ENCODE results near the gene JMJD6.

JMJD6 gene

DNA sequence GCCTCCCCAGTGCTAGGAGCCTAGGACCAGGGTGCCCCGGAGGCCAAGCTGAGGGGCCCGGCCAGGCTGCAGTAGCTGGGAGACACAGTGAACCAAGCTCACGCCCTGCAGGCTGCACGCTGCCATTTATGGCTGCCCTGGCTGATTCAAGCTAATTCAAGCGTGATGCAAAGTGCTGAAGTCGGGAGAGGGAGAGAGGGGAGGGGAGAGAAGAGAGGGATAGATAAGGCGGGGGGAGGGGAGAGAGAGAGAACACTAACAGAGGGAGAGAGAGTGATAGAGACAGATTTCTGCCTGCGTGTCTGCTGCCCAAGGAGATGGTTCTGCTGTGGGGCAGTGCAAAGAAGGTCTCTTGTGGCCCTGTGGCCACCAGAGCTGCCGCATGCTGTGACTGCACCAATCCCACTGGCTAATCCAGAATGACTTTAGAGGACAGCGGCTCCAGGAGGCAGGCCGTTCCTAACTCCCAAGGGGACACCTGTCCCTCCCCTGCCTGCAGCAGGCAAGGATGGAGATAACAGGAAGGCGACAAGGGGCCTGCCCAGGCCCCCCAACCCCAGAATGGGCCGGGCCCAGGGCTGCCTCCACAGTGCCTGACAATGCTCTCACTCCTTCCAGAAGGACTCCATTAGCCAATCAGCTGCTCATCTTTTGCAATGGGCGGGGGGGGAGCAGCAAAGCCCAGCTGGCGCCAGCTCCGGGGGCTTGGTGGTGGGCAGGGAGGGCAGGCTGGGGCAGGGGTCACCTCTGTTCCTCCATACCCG lies 28.5 kb downstream of the JMJD6 start:
- no peak for DNase-seq (ENCODE audit: low spot score)

DNA sequence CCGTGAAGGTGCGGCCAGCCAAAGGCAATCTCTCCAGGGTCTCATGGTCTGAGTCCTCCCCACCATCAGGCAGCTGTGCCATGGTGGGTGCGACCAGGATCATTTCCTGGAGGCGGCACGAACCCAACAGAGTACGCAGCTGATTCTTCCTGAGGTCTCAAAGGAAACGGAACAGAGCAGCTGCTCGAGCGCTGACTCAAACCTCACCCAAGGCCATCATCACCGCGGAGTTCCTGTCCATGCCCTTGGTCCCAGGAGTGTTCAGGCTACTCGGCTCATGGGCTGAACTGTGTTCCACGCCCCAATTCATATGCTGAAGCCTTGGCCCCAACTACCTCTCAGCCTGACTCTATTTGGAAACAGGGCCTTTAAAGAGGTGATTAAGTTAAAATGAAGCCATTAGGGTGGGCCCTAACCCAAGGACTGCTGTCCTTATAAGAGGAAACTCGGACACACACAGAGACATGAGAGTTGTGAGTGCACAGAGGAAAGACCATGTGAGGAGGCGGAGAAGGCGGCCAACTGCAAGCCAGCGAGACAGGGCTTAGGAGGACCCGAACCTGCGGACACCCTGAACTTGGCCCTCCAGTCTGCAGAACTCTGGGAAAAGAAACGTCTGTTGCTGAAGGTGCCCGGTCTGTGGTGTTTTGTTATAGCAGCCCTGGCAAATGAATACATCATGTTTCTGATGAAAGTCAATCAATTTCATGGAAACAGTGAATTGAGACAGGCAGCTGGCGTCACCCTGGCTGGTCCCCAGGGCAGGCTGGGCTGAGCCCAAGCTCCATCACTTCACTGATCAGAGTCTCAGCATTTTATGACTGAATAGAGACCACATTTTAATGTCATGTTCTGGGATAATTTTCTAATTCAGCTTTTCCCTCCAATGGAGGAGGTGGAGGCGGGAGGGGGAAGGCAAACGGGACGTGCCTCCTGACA lies 29.4 kb downstream of the JMJD6 start:
- no peak for DNase-seq (ENCODE audit: low spot score)

DNA sequence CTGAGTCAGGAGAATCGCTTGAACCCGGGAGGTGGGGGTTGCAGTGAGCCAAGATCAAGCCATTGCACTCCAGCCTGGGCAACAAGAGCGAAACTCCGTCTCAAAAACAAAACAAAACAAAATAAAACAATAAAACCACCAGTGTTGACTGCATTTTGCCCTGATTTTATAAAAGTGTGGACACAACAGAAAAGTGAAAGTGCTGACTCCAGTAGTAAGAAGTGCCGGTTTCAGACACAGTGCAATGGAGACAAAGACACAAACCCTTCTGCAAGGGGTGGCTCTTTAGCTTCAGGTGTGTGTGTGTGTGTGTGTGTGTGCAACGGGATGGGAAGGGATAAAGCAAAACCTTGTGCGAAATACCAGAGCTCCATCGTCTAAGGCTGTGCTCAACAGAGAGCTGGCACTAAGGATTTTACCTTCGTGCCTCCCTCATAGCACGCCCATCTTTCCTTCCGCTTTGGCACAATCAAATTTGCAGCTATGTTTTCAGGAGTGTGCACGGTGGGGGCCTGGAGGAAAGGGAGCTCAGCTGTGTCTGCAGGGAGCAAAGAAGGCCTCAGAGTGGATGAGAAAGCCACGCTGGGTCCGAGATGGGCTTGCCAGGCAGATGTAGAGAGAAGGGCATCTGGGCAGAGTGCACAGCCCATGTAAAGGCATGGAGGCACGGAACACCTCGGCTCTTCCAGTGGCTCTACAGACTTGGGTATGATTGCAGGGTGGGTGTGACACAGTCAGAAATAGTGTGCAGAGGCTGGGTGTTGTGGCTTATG lies 31.2 kb downstream of the JMJD6 start:
- DNase-seq (ENCODE audit: low spot score) = no peak

DNA sequence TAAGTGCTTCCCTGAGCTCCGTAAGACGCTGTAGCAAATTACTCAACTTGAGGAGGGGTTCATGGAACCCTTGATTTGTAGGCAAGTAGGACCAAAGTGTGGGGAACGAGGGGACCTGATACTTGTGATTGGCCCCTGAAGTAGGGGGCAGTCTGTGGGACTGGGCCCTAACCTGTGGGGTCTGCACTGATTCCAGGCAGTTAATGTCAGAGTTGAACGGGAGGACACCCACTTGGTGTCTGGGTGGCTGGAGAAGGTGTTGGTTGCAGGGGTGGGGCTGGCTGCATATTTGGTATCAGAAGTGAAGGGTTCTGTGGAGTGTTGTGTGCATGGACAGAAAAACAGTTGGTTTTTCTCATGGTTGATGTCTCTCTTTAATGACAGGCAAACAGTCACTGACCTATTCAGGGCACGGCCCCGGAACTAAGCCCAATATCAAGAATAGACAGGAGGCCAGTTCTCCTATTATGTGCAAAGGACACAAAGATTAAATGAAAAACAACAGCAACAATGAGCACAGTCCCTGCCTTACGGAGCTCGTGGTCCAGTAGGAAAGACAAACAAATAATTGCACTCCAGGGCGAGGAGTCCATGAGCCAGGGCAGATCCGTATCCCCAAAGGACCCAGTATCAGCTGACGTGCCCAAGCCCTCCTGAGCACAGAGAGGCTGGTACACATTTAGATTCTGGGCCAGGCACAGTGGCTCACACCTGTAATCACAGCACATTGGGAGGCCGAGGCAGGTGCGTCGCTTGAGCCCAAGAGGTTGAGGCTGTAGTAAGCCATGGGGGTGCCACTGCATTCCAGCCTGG lies 34.8 kb downstream of the JMJD6 start:
- DNase-seq (ENCODE audit: low spot score) = no peak

DNA sequence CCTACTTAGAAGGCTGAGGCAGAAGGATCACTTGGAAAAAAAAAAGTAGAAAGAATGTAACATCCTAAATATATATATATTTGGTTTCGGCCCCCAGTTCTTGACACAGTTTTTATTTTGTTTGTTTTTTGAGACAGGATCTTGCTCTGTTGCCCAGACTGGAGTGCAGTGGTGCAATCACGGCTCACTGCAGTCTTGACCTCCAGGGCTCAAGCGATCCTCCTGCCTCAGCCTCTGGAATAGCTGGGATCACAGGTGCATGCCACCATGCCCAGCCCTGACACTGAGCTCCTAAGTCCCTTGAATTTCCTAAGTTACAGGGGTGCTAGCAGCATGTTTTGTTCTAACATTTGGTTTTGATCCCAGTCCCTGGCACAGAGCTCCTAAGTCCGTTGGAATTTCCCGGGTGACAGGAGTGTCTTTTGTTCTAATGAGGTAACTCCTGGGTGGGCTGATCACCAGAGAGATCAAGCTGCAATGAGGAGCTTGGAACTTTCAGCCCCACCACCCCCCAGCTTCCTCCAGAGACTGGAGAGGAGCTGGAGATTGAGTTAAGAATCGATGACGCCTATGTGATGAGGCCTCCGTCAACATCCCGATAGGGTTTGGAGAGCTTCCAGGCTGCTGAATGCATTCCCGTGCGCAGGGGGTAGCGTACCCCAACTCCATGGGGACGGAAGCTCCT lies 35.7 kb downstream of the JMJD6 start:
- DNase-seq (ENCODE audit: low spot score) = no peak

DNA sequence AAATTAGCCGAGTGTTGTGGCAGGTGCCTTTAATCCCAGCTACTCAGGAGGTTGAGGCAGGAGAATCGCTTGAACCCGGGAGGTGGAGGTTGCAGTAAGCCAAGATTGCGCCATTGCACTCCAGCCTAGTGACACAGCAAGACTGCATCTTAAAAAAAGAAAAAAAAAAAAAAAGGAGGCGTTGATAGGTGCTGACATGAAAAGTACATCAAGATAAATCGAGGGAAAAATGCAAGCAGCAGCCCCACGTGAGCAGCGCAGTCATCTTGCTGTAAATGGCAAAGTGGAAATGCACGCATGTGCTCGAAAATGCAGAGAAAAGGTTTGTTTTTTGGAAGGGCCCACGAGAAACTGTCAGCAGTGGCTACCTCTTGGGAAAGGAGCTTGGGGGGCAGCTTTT lies 36.5 kb downstream of the JMJD6 start:
- no peak for DNase-seq (ENCODE audit: low spot score)

DNA sequence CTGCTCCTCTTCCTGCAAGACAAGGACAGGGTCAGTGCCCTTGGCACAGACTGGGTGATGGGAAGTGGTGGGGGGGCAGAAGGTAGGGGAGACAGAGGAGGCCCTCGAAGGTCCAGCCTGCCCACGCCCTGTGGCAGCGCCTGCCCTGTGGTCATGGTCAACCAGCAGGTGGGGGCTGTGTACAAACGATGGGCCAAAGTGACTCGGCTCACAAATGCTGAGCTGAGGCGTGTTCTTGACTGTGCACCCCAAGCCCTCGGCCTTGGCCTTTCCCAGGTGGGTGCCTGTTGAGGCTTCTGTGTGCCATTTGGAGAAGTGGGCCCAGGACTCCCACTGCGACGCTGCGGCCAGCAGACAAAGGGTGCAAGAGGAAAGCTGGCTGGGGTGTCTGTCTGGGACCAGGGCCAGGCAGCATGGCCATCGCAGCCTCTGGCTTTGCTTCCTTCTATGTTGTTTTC lies 38.2 kb downstream of the JMJD6 start:
- no peak for DNase-seq (ENCODE audit: low spot score)

DNA sequence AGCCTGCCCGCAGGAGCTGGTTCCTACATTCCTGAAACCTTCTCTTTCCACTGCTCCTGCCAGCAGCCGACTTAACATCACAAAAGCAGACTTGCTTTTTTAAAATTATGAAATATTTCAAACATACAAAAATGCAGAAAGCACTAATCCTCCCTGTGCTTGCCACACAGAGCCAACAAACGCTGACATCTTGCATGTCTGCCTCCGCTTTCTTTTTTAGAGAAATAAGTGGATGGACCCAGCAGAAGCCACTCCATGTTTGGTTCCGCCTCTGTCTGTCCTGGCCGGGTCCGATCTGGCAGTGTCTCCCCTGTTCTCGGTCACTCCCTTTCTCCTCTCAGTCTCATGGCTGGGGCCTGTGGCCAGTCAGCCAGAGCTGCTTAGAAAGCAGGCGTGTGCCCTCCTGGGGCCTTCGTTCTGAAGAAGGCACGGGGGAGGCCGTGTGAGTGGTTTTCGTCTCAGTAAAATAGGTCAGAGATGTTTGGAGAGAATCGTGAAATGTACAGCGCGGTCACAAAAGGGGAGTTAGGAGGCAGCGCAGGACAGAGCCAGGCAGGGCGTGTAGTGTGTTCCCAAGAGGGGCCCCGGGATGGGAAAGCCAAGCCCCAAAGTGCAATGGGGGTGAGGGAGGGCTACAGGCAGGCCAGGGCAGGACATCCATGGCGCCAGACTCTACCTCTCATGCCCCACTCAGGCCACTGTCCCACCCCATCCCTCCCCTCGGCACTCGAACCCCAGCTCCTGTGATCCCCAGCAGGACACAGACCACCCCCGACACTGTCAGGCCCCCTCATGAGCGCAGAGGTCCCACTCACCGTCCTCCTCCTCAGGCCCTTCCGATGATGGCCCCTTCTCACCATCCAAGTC lies 38.9 kb downstream of the JMJD6 start:
- DNase-seq (ENCODE audit: low spot score) = no peak

DNA sequence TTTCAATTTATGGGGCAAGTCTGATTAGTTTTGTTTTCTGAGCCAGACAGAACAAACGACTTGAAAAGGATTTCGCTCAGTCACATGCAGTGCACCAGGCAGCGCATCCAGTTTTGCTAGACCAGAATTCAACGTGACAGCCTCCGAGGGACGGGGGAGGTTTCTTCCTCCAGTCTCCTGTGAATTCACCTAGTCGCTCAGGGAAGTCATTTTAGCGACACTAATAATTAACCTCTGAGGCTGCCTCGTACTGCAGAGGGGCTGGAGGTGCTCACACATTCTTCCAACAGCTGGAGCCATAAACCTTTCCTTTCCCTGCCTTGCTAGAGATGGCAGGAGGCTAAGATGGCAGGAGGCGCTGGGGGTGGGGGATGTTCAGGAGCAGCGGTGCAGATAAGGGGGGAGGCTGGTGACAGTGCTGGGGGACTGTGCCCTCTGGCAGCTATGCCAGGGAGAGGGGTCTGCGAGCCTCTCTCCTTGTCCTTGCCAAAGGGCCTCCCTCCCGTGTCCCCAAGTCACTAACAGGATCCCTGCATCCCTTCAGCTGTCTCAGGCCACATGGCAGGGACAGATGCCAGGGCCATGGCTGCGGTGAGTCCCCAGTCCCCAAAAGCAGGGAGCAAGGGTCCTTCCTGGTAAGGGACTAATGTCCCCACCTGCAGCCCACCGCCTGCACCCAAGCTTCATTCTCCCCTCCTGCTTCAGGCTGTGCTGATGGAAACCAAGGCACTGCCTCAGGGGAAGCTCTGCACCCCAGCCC lies 39.7 kb downstream of the JMJD6 start:
- no peak for DNase-seq (ENCODE audit: low spot score)

DNA sequence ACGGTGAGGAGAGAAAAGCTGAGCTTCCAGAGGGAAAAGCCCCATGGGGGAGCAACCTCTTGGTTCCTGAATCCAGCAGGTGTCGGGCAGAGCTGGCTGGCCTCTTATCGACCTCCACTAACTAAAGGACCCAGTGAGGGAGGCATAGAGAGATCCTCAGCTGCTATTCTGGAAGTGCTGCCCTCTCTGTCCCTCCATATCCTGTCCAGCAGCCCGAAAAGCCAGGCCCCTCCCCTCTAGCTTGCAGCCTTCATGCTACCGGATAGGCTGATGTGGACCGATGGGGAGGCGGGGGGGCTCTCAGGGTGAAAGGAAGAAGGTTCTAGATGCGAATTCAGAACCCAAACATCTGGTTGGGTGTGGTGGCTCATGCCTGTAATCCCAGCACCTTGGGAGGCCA lies 40.6 kb downstream of the JMJD6 start:
- DNase-seq (ENCODE audit: low spot score) = no peak

DNA sequence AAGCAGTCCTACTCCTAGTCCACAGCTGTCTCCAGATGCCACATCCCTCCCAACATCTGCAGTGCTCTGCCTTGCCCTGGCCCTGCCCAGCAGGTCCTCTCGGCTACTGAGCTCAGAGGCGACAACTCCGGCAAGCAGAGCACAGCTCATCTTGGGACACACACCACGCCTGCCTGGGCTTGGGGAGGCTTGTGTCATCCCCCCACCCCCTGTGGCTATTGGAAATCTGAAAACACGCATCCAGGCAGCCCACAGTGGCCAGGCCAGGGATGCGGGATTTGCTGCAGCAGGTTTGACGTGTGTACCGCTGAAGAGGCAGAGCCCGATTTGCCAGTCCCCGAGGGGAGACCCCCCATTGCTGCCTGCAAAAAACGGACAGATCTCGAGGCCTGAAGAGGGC lies 41.0 kb downstream of the JMJD6 start:
- no peak for DNase-seq (ENCODE audit: low spot score)

DNA sequence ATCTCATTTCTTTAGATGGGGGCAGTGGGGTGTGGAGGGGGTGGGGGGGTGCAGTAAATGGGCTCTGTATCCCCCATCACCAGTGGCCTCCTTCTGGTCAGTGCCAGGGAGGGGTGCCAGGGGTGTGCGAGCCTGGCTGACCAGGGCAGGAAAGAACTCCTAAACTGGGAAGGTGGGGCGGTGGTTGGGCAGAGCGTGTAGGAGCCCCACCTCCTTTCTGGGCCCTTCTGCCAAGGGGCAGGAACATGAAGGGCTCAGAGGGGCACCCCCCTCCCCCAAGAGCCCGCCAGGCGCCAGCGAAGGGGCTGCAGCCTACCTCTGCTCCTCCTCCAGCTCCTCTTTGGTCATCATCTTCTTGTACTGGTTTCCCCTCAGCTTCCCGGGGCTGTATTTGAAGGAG lies 41.6 kb downstream of the JMJD6 start:
- no peak for DNase-seq (ENCODE audit: low spot score)

DNA sequence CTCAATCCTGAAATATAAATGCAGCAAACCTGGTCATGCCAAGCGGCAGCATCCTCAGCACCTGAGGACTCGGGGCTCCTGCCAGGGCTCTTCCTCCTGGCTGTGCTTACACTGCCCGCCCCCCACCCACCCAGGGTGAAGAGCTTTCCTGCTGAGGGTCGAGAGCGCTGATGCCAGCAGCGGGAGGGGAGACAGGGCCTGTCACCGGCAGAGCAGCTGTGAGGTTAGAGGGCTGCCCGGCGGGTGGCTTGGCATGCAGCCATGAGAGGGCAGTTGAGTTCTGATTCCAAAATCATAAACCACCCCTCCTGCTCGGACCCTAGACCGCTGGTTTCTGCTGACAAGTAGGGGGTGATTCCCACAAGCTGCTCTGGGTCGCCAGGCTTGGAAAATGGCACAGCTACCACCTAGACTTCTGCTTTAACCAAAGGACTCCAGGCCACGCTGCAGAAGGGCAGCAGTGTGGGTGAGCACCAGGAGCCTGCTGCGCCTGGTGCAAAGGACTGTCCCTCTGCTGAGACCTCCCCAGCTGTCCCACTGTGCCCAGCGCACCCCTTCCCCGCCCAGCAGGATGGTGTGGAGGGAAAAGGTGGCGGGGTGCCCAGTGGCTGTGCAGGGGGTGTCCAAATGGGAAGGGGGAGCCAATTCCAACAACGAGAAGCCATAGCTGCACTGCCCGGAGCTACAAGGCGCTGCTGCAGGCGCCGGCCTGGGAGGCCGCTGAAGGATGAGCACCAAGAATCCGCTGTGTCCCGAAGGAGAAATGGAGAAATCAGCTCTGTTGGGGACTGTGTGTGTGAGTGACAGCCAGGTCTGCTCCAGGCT lies 42.3 kb downstream of the JMJD6 start:
- no peak for DNase-seq (ENCODE audit: low spot score)

DNA sequence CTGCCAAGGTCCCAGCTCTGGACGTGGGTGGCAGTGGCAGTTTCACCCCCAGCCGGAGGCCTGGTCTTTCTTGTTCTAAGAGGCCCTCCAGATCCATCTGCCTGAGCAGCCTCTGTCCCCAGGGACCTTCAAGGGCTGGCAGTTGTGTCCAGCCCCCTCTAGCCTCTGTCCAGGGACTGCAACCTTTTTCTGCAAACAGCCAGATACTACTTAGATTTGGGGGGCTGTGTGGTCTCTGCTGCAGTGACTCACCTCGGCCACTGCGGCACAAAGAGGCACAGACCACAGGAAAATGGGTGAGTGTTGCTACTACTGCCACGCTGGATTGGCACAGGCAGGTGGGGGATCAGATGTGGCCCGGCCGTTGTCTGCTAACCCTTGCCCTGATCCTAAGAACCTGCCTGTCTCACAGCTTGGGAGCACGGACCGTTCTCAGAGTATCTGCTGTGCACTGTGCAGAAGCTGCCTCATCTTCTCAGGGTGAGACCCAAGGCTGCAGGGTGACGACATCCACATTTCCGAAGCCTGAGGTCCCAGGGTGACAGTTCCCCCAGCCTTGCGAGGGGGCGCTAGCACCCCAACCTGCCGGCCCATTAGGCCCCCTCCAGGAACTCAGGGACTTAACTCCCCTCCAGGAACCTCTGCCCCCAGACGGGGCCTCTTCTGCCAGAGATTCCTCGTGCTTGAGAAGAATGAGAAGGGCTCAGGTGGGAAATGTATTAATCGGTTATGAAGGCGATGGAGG lies 43.2 kb downstream of the JMJD6 start:
- DNase-seq (ENCODE audit: low spot score) = no peak

DNA sequence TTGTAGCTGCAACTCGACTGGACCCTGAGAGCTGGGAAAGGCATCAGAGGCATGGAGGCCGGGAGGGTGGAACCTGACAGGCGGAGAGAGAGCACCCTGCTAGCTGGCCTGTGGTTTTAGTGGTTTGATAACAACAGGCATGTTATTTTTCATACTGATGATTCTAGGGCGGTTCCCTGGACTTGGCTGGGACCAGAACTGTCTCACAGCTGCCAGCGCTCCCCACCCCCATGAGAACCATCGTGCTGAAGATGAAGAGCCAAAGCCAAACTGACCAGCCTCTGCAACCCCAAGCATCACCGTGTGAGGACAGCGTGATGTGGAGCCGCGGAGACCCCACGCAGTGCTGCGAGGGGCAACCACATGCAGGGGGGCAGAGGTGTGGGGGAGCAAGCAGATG lies 44.1 kb downstream of the JMJD6 start:
- no peak for DNase-seq (ENCODE audit: low spot score)

DNA sequence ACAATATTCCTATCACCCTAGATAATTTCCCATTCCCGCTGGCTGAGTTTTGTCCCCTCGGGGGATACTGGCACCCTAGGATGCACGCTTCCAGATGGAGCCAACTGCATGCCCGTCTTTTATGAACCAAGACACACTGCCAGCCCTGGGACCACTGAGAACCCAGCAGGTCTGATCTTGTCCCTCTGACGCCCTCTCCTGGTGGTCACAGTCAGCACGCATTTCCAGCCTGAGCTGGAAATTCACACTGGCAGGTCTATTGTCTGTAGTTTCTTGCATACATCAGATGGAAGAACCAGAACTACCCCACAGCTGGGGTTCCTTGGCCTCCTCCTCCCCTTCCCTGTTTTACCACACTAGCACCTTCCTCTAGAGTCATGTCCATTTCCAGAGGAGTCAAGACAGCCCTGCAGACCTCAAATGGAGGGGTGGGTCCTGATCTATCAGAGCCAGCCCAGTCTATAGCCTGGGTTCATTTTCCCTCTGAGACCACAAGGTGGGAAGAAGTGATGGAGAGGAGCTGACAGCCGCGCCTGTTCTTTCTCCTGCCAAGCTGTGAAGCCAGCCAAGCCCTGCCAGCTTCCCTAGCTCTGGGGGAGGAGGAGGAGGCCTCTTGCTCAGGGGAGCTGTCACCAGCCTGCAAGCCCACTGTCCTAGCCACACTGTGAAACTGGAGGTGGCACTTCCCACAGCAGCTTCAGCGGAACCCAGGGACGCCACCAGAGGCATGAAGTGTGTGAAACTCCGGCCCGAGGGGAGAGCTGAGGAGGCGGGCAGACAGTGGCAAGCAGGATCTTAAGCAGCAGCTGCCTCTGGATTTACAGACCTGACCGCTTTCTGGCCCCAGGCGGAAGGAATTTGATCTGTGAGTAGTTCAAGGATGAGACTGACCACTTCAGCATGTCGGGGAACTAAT lies 44.9 kb downstream of the JMJD6 start:
- DNase-seq (ENCODE audit: low spot score) = peak; percentile 69

DNA sequence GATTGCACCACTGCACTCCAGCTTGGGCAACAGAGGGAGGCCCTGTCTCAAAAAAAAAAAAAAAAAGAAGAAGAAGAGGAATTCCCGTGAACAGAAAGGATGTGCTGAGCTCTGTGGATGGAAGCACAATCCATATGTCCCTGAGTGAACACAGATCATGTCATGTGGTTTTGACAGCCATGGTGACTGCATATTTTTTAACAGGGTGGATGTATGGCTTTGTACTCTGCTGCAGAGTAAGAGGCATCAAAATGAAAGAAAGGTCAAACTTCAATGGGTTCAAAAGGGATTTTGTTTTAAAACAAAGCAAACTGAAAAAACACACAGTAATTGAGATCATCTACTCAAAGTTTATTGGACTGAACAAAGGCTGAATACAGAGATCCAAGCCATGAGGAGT lies 47.2 kb downstream of the JMJD6 start:
- DNase-seq (ENCODE audit: low spot score) = no peak

Data from COLO829 (cell line).